D721Med (cell line): Measurements from ENCODE around the gene C1orf21.

Source experiments
- DNase-seq: peaks from one replicate; pipeline ENCODE4 v3.0.0; 2011; ENCODE audit warnings: low spot score; ENCODE audit not compliant: insufficient read length
- FAIRE-seq: peaks from 2 replicates; lab custom pipeline; 2011; peaks lifted over from hg19 to GRCh38; lab: Jason Lieb, UNC
- TF ChIP-seq, protein P1 (sequence below): IDR thresholded peaks from 2 replicates; pipeline ENCODE4 v1.5.1; 2012; ENCODE audit warnings: mild to moderate bottlenecking, control low read depth; ENCODE audit not compliant: insufficient read depth; ENCODE audit errors: missing control alignments

Gene C1orf21

GRCh38 chr1:184556665-184557064 lies 169.8 kb downstream of the C1orf21 start:
- TF ChIP-seq, protein P1, sequence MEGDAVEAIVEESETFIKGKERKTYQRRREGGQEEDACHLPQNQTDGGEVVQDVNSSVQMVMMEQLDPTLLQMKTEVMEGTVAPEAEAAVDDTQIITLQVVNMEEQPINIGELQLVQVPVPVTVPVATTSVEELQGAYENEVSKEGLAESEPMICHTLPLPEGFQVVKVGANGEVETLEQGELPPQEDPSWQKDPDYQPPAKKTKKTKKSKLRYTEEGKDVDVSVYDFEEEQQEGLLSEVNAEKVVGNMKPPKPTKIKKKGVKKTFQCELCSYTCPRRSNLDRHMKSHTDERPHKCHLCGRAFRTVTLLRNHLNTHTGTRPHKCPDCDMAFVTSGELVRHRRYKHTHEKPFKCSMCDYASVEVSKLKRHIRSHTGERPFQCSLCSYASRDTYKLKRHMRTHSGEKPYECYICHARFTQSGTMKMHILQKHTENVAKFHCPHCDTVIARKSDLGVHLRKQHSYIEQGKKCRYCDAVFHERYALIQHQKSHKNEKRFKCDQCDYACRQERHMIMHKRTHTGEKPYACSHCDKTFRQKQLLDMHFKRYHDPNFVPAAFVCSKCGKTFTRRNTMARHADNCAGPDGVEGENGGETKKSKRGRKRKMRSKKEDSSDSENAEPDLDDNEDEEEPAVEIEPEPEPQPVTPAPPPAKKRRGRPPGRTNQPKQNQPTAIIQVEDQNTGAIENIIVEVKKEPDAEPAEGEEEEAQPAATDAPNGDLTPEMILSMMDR: no peak
- no peak for FAIRE-seq
- no peak for DNase-seq

DNA sequence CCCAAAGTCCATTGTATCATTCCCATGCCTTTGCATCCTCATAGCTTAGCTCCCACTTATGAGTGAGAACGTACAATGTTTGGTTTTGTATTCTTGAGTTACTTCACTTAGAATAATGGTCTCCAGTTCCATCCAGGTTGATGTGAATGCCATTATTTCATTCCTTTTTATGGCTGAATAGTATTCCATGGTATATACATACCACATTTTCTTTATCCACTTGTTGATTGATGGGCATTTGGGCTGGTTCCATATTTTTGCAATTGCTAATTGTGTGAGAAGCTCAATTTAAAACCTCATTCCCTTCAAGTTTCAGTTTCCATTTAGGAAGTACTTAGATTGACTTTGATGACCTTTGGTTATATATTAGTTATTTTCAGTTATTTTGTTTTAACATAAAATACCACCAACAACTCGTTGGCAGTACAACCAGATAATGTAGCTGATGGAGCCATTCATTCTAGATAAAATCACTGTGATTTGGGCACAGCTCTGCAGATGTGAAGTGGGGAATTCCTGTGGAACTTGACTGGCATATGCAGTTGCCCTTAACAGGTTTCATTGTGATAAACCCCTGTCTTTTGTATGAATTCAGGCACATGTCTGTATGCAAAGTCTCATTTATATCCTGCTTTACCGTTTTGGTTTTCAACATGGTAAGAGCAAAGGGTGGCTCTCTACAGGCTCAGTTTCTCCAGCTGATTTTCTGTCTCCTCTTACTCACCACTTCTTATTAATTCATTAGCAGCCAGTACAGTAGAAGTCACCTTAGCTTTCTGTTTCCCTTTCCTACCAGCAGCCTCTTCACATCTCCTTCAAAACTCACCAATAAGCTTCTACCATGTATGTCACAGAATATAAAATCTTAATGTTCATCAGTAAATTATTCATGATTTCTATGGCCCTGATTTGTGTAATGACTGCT lies 170.9 kb downstream of the C1orf21 start:
- no peak for DNase-seq
- no peak for FAIRE-seq
- TF ChIP-seq, protein P1: no peak

DNA sequence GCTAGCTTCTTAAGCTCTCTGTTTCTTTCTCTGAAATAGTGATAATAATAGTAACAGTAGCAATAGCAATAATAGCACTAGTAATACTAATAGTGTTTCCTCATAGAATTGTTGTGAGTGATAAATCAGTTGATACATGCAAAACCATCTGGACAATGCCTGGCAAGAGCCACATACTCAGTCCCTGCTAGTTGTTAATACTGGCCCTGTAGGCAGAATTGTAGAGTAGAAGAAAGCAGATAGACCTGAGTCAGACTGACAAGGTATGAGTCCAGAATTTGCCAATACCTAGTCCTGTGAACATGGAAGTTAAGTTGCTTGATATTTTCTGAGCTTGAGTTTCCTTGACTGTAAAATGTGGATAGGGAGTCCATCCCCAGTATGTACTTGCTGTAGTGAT lies 171.9 kb downstream of the C1orf21 start:
- FAIRE-seq (peak; percentile 35), DNase-seq (no peak)
- TF ChIP-seq, protein P1: no peak

GRCh38 chr1:184559117-184559713 lies 172.4 kb downstream of the C1orf21 start:
- FAIRE-seq (no peak), DNase-seq (no peak)

GRCh38 chr1:184562806-184563205 lies 176.0 kb downstream of the C1orf21 start:
- DNase-seq (no peak), FAIRE-seq (peak; percentile 60)
- TF ChIP-seq, protein P1: no peak

More at GRCh38 chr1:184559117-184559713, 172.4 kb downstream of the C1orf21 start:
- TF ChIP-seq, protein P1: no peak

GRCh38 chr1:184563308-184563707 lies 176.5 kb downstream of the C1orf21 start:
- no peak for DNase-seq
- peak; percentile 84 for FAIRE-seq
- TF ChIP-seq, protein P1: peak; percentile 84
